CD1c-positive myeloid dendritic cell (primary cell): Measurements from ENCODE around the gene LRRC4.

Source experiments
- DNase-seq: peaks from one replicate; pipeline ENCODE4 v3.0.0-alpha.2; 2016; ENCODE audit errors: extremely low spot score

The LRRC4 gene, protein sequence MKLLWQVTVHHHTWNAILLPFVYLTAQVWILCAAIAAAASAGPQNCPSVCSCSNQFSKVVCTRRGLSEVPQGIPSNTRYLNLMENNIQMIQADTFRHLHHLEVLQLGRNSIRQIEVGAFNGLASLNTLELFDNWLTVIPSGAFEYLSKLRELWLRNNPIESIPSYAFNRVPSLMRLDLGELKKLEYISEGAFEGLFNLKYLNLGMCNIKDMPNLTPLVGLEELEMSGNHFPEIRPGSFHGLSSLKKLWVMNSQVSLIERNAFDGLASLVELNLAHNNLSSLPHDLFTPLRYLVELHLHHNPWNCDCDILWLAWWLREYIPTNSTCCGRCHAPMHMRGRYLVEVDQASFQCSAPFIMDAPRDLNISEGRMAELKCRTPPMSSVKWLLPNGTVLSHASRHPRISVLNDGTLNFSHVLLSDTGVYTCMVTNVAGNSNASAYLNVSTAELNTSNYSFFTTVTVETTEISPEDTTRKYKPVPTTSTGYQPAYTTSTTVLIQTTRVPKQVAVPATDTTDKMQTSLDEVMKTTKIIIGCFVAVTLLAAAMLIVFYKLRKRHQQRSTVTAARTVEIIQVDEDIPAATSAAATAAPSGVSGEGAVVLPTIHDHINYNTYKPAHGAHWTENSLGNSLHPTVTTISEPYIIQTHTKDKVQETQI

GRCh38 chr7:128030654-128031611 lies at the start of gene LRRC4:
LRRC4 (minus strand) TSS chr7:128031437; CDS start chr7:128030640, 797 bp downstream.
- DNase-seq: peak; percentile 47

DNA sequence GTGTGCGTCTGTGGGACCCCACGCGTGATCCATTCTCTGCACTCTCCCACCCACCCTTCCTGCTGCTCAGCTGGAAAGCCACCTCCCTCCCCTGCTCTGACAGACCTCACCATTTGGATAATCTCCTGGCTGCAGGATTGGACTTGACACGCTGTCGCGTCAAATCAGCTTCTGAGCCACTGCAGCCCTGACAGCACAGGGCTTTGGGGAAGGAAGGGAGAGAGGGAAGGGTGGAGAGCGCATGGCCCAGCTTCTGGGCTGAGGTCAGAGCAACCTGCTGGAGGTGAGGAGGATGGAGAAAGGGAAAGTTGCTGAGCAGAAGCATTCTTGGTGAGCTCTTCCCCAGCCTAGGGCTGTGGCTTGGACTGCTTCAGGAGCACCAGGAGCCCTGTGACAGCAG lies 48.9 kb upstream of the LRRC4 start:
- no peak for DNase-seq

DNA sequence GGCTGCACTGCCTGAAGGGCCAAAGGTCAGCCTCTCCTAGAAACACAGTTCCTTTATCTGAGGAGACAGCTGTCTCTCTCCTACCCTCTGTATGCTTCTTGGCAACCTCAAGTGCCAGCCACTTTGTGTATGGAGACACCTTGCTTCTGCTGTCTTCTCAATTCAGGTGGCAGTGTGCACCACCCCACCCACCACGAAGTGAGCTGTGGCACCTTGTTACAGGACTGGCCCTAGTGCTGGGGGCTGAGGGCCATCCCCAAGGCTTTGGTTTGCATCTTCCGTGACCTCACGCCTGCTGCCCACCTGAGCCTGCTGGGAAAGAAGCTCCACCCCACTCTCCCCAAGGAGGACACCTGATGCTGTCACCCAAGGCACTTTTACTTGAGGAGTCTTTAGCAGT lies 47.1 kb upstream of the LRRC4 start:
- no peak for DNase-seq

DNA sequence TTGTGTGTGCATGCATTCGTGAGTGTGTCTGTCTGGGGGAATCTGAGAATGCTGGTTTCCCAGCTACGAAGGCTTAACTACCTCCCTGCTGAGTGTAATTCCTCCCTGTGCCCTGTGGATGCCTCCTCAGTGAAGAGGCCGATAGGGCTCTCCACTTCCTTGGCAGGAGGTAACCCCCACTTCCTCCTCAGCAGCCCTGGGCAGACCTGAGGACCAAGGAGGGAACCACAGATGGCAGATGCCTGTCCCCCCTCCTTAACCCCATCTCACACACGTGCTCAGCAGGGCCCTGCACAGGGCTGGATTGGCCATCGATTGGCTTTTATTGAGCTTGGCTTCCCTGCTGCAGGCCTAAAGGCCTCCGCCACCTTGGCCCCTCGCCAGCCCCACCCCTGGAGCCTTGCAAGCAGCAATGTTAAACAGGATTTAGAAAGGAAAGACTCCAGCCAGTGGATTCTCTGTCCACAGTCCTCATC lies 45.6 kb upstream of the LRRC4 start:
- no peak for DNase-seq

DNA sequence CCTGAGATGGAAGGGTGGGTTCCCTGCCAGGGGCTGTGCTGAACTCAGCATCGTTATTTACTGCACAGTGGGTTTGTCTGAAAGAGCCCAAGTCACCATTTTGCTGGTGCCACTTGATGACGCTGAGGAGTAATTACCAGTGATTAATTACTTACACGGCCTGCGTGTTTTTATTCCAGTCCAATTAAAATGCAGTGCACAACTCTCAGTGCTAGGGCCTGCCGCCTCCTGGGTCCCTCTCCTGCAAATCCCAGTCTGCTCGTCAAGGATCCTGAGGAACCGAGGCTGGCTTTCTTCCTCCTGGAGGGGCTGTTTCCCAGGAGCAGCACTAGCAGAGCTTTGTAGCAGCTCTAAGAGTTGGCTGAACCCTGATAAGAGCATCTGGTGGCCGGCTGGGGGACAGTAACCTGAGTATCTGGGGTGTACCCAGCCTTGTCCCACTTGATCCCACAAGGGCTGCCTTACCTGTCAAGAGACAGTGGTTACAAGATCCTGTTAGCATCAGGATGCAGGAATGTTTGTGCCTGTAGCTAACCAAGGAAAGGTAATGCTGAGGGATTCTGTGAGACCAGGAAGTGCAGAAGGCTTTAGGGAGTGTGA lies 45.1 kb upstream of the LRRC4 start:
- no peak for DNase-seq

- DNase-seq: no peak
These were observed 44.2 kb upstream of the LRRC4 start for GRCh38 chr7:128075242-128076095.

DNA sequence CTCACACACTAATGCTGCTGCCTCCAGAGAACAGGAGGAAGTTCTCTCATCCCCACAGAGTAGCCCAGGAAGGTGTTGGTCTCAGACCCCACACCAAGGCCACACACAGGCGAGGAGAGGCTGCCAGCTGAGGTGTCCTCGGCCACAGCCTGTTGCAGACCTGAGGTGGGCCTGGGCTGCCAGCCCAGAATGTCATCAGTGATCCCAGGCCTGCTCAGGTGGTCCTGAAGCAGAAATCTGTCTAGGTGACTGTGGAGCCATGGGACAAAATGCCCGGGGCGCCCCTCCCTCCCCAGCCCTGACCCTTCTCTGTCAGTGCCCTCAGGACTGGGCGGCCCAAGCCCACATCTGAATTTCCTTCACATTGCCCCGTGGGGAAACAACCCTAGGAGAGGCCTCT lies 43.5 kb upstream of the LRRC4 start:
- no peak for DNase-seq

GRCh38 chr7:128074336-128074735 lies 43.1 kb upstream of the LRRC4 start:
- DNase-seq: no peak

DNA sequence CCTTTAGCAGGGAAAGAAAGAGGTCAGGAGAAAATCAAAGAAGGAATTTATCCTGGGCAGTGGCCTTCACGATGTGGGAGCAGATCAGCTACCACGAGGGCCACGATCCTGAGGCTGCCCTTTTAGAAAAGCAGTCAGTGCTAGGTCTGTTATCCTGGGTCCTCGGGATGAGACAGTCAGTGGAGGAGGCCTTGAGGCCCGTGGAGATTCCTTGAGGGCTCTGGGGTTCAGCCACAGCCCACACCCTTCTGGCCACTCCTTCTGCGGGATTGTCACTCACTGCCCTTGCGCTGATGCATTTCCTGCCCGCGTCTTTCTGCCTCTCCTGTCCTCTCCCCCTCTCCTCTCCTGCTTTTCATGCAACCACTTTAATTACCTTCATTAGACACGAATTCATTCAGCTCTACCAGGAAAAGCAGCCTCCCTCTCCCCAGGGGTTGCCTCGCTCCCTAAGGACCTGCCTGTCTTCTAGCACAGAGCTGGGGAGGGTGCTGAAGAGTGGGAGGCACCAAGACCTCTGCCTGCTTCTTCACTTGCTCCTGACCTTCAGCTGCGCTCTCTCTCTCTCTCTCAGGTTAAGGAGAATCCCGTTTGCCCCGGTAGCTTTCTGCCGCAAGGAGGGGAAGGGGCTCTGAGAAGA lies 42.6 kb upstream of the LRRC4 start:
- DNase-seq: no peak

DNA sequence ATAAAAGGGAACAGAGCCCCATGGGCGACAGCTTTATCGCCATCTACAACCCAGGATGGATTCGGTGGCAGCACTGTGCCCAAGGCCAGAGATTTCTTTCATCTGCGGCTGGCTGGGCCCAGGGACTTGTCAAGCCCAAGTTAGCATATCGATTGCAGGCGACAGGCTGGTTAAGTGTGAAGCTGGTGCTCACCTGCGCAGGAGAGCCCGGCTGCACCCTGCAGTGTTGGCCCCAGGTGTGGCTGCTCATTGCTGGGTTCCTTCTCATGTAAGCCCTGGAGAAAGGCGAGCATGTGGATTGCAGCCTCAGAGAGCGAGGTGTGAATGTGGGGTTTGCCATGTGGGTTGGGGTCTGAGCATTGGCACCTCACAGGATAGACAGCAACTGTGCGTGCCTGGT lies 40.6 kb upstream of the LRRC4 start:
- DNase-seq: no peak

- DNase-seq: no peak
These were observed 40.1 kb upstream of the LRRC4 start for GRCh38 chr7:128071376-128071775.

GRCh38 chr7:128069373-128070364 lies 38.4 kb upstream of the LRRC4 start:
- no peak for DNase-seq

DNA sequence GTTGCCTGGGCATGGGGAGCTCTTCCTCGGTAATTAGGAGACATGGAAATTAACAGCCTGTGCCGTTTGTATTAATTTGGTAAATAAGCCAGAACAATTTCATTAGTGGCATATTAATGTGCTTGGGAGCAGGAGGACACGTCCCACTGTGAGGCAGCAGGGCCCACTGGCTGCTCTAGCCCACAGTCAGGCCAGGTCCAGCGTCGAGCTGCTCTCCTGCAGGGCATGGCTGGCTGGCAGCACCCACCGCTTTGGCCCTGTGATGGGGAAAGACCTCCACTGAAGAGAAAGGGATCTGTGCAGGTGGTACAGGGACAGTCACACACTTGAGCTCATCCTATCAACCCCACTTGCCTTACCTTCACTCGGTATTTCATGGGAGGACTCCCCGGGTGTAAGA lies 37.5 kb upstream of the LRRC4 start:
- DNase-seq: no peak

DNA sequence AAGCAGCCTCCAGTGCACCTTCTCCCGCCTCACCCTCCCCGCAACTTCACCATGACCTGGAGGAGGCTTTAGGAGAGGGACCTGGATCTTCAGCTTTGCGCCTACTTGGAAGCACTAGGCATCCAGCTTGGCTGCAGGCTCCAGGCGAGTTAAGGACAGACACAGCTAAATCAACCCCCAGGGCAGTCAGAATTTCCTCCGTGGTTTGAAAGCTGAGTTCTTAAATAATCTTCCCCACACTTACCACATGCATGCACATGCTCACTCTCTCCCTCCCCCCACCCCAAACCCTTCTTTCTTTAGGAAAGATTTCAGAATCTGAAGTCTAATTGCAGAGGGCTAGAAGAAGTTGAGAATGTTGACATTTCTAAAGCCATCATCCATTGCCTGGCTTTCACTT lies 36.7 kb upstream of the LRRC4 start:
- DNase-seq: no peak

- DNase-seq: no peak
These were observed 35.6 kb upstream of the LRRC4 start for GRCh38 chr7:128066858-128067257.

GRCh38 chr7:128066395-128066794 lies 35.2 kb upstream of the LRRC4 start:
- DNase-seq: no peak

DNA sequence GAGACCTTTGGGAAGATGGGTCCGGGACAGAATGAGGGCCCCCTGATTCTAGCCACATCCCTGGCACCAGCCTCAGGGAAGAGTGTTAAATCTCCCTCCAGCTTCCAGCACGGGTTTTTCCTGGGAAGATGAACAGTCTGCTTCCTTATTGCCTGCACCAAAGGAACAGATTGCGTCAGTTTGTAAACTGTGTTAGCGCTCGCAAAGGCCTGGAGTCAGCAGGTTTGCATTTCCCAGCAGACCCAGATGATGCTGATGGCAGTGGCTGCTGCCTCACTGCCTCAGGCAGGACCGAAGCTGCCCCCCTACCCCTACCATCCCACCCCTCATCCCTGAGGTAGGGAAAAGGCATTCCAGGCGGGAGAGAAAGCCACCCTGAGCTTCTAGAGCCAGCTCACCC lies 34.6 kb upstream of the LRRC4 start:
- DNase-seq: no peak

DNA sequence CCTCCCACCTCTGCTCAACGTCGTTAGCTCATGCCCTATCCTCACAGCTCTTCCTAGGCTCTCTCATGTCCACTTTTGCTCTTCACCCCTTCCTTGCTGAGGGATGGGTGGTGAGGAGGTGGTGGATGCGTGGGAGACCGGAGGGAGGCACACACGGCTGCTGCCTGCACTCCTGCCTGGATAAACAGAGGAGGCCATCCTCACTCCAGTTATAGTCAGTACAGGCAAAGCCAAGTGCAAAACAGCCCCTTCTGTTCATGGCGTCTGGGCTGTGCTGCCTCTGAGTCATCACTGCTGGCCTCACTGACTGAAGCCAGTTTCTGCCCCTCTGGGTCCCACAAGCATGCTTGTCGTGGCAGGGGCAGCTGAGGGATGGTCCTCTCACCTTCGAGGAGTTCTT lies 31.9 kb upstream of the LRRC4 start:
- no peak for DNase-seq

GRCh38 chr7:128060018-128060417 lies 28.8 kb upstream of the LRRC4 start:
- DNase-seq: no peak
